DOHH2 (cell line): ENCODE measurements around the gene USP40.

Experiments used
- EZH2phosphoT487 ChIP-seq: fragments of 200-600 bp; sonication (generic); IDR thresholded peaks from 2 replicates; pipeline ENCODE4 v1.6.1; 2017; ENCODE audit warnings: borderline replicate concordance, mild to moderate bottlenecking, antibody characterized with exemption, low read length, moderate library complexity, mixed read lengths
- TF ChIP-seq, protein P1 (sequence below): fragments of 200-600 bp; sonication (generic); IDR thresholded peaks from one replicate; pipeline ENCODE4 v1.5.1; 2014; ENCODE audit warnings: antibody characterized with exemption, mild to moderate bottlenecking, low read depth, low read length; ENCODE audit not compliant: poor library complexity, severe bottlenecking

DNA sequence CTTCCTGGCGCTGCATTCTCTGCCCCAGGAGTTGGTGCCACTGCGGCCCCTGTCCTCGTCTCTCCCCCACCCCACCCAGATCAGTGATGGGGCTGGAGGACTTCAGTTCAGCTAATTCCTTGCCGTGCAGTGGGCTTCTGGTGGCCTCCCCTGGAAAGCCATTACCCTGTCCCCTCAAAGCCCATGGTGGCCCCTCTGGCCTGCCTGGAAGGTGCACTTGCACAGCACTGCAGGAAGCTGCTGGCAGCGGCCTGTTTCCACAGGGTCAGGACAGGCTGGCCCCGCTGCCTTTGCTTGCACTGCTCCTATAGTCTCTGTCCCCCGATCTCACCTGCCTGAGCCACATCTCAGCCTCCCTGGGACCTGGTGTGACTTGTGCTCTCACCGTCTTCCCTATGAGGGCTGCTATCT lies 105.1 kb downstream of the USP40 start:
- TF ChIP-seq, protein P1, sequence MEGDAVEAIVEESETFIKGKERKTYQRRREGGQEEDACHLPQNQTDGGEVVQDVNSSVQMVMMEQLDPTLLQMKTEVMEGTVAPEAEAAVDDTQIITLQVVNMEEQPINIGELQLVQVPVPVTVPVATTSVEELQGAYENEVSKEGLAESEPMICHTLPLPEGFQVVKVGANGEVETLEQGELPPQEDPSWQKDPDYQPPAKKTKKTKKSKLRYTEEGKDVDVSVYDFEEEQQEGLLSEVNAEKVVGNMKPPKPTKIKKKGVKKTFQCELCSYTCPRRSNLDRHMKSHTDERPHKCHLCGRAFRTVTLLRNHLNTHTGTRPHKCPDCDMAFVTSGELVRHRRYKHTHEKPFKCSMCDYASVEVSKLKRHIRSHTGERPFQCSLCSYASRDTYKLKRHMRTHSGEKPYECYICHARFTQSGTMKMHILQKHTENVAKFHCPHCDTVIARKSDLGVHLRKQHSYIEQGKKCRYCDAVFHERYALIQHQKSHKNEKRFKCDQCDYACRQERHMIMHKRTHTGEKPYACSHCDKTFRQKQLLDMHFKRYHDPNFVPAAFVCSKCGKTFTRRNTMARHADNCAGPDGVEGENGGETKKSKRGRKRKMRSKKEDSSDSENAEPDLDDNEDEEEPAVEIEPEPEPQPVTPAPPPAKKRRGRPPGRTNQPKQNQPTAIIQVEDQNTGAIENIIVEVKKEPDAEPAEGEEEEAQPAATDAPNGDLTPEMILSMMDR, result no peak
- TF ChIP-seq EZH2phosphoT487, result no peak
